Right lobe of liver (tissue), 4 donors: ENCODE measurements around the gene LILRA6.

Experiments used
- CTCF ChIP-seq, 4 donors: fragments of 200-600 bp in 3 of 4; fragments of 450-650 bp in 1 of 4; IDR thresholded peaks; one replicate each; pipeline versions ENCODE4 v1.5.1 to v1.8.0; 2016 to 2022; ENCODE audit warnings: antibody characterized with exemption in 4 of 4, mild to moderate bottlenecking in 2 of 4
- POLR2A ChIP-seq: fragments of 450-650 bp; IDR thresholded peaks from one replicate; pipeline ENCODE4 v1.6.1; 2017; ENCODE audit warnings: antibody characterized with exemption, mild to moderate bottlenecking
- donor health status: DM: no; HTN: no; CAD: no.
- donor health status: DM: no; HTN: no; CAD: no.
- donor health status: DM: no; HTN: yes; CAD: no.

DNA sequence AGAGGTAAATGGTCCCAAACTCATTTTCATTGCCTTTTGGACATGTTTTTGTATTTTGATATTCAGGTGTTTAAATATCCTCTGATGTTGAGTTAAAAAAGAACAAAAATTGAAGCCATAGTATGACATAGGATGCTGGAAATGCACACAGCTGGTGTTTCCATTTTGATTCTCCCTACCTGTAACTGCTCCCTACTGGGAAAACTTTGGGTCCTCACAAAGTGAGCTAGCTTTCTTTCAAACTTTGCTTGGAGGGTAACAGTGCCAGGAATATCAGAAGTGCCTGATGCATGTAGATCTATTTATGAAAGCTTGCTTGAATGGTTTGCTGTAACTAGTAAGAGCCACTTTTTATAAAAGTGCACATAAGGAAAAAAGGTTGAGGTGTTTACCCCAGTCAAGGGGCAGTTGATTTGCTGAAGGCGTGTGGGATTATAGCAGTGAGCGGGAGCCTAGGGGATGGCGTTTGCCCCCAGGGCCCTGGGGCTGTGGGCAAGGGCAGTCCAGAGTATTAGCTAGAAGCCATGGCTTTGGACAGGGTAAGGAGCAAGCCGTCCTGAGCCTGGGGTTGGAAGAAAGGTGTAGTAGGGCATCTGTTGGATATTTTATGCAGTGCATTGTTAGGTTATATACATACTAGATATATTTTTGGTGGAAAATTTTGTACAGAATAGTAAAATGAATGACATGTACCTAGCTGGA, 37.7 kb downstream of the LILRA6 start:
- TF ChIP-seq CTCF (IDR thresholded peaks at IDR 0.05) (no peak), POLR2A (no peak)
